ENCODE data around the gene SETD7. TPM values are rescaled to one million over a fixed set of nuclear protein-coding genes. Genes with fewer than 3 reads are reported as not detected.

The SETD7 gene
- total RNA-seq, 4 donors from 2014 or later = 23.4 to 50.7 (median 39.6) TPM

GRCh38 chr4:139506774-139507173 lies 49.2 kb downstream of the SETD7 start:
- intact Hi-C loops (cut with DNase I) = no loop called here
- Histone ChIP-seq H3K27me3 (no peaks in the 10 kb centered on the region), H3K36me3 (peaks cover 0 to 57% (median 6%) of the 10 kb centered on the region in 3 donors), H3K4me3 (no peak overlapping the region), H3K9me3 (no peaks in the 10 kb centered on the region), H3K4me1 (no peaks in the 10 kb centered on the region), H3K27ac (no peak overlapping the region)
- DNase-seq = no peak
- TF ChIP-seq POLR2A (IDR thresholded peaks at IDR 0.05) = no peak
- no peak for TF ChIP-seq CTCF (IDR thresholded peaks at IDR 0.05)
- 93 to 94% methylated on average over 9 of the region's 9 CpGs for WGBS, 2 donors

GRCh38 chr4:139503622-139504166 lies 52.3 kb downstream of the SETD7 start:
- Histone ChIP-seq H3K4me1 (no peaks in the 10 kb centered on the region), H3K27ac (no peak overlapping the region), H3K9me3 (no peaks in the 10 kb centered on the region), H3K27me3 (no peaks in the 10 kb centered on the region), H3K4me3 (no peak overlapping the region), H3K36me3 (peaks cover 0 to 26% (median 0%) of the 10 kb centered on the region in 3 donors)
- no peak for DNase-seq
- intact Hi-C loops (cut with DNase I) = no loop called here
- no peak for TF ChIP-seq CTCF (IDR thresholded peaks at IDR 0.05)
- TF ChIP-seq POLR2A (IDR thresholded peaks at IDR 0.05) = no peak

- Histone ChIP-seq H3K27me3 (no peaks in the 10 kb centered on the region), H3K36me3 (peaks cover 0 to 15% (median 0%) of the 10 kb centered on the region in 3 donors), H3K4me1 (peaks cover 0 to 4% (median 0%) of the 10 kb centered on the region in 3 donors), H3K9me3 (no peaks in the 10 kb centered on the region), H3K27ac (no peak overlapping the region), H3K4me3 (no peak overlapping the region)
- intact Hi-C loops (cut with DNase I) = no loop called here
- TF ChIP-seq CTCF (IDR thresholded peaks at IDR 0.05) (no peak), POLR2A (IDR thresholded peaks at IDR 0.05) (no peak)
- 71 to 72% methylated on average over 13 of the region's 13 CpGs for WGBS, 2 donors
- DNase-seq = no peak
Measured at GRCh38 chr4:139501927-139502899, 53.8 kb downstream of the SETD7 start.

DNA sequence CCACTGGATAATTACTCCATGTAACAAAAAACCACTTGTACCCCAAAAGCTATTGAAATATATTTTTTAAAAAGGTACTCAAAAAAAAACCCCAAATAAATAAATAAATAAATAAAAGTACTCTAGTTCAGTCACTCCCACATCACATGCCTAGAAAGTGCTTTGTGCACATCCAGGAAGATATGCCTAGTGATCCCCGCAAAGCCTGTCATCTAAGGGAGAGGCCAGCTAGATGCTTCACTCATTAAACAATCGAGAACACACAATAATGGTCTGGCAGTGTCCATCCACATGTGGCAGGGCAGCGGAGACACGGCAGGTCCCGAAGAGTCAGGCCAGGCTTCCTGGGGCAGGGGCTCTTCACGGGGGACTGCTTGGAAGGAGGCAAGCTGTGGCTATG lies 54.5 kb downstream of the SETD7 start:
- H3K4me3 ChIP-seq = no peak overlapping the region
- TF ChIP-seq CTCF (IDR thresholded peaks at IDR 0.05) = no peak
- TF ChIP-seq POLR2A (IDR thresholded peaks at IDR 0.05) = no peak
- H3K9me3 ChIP-seq = no peaks in the 10 kb centered on the region
- H3K27me3 ChIP-seq = no peaks in the 10 kb centered on the region
- H3K4me1 ChIP-seq = peaks cover 0 to 4% (median 0%) of the 10 kb centered on the region in 3 donors
- no peak overlapping the region for H3K27ac ChIP-seq
- no peak for DNase-seq
- WGBS, 2 donors = 85 to 87% methylated on average over 6 of the region's 6 CpGs
- intact Hi-C loops (cut with DNase I) = no loop called here
- H3K36me3 ChIP-seq = peaks cover 0 to 9% (median 0%) of the 10 kb centered on the region in 3 donors

- intact Hi-C loops (cut with DNase I) = no loop called here
- H3K4me3 ChIP-seq = no peak overlapping the region
- no peak for TF ChIP-seq POLR2A (IDR thresholded peaks at IDR 0.05)
- no peak for TF ChIP-seq CTCF (IDR thresholded peaks at IDR 0.05)
- H3K27me3 ChIP-seq = no peaks in the 10 kb centered on the region
- WGBS, 2 donors = 36 to 46% methylated on average over 3 of the region's 3 CpGs
- no peak overlapping the region for H3K27ac ChIP-seq
- peaks cover 0 to 4% (median 0%) of the 10 kb centered on the region in 3 donors for H3K4me1 ChIP-seq
- H3K36me3 ChIP-seq = peaks cover 0 to 9% (median 0%) of the 10 kb centered on the region in 3 donors
- no peak for DNase-seq
- no peaks in the 10 kb centered on the region for H3K9me3 ChIP-seq
Measured at GRCh38 chr4:139501117-139501516, 54.9 kb downstream of the SETD7 start.

Data from esophagus squamous epithelium (tissue), 5 donors.